Tibial artery (tissue), 4 donors: ENCODE results near the gene RFTN2.

ENCODE experiments used
- DNase-seq, 2 donors: peaks; one replicate each; pipeline ENCODE4 v3.0.0-alpha.2; 2019
- H3K27ac ChIP-seq, 2 donors: fragments of 200-600 bp; sonication (generic) in 1 of 2; 1 replicate in 1 of 2; 2 replicates in 1 of 2; pipeline ENCODE4 v1.5.1; 2018 to 2019; ENCODE audit warnings: mild to moderate bottlenecking in 1 of 2
- H3K27me3 ChIP-seq, 2 donors: fragments of 200-600 bp; sonication (generic) in 1 of 2; one replicate each; pipeline versions ENCODE4 v1.5.1 to v1.6.0; 2016 to 2019
- H3K36me3 ChIP-seq, 3 donors: fragments of 200-600 bp; sonication (generic) in 2 of 3; one replicate each; pipeline ENCODE4 v1.5.1; 2016 to 2019; ENCODE audit warnings: mild to moderate bottlenecking in 2 of 3
- H3K4me1 ChIP-seq, 4 donors: fragments of 200-600 bp; sonication (generic) in 2 of 4; 1 replicate in 3 of 4; 2 replicates in 1 of 4; pipeline ENCODE4 v1.5.1; 2016 to 2019
- H3K4me3 ChIP-seq, 2 donors: fragments of 200-600 bp; sonication (generic) in 1 of 2; 1 replicate in 1 of 2; 2 replicates in 1 of 2; pipeline ENCODE4 v1.5.1; 2018 to 2019; ENCODE audit warnings: mild to moderate bottlenecking in 2 of 2
- H3K9me3 ChIP-seq, 3 donors: fragments of 200-600 bp; sonication (generic) in 1 of 3; one replicate each; pipeline ENCODE4 v1.5.1; 2016 to 2019
- intact Hi-C: fragments of 100-400 bp; cut with DNase I; formaldehyde crosslinking; loops from one replicate; pipeline ENCODE4 v1.15.0; 2023; ENCODE audit warnings: low total_unique reads
- TF ChIP-seq, protein P1 (sequence below), 2 experiments: fragments of 200-600 bp in 1 of 2; fragments of 450-650 bp in 1 of 2; IDR thresholded peaks; one replicate each; pipeline ENCODE4 v1.5.1; 2017 to 2019; ENCODE audit warnings: antibody characterized with exemption in 2 of 2, mild to moderate bottlenecking in 1 of 2, moderate library complexity in 1 of 2

RFTN2 gene

DNA sequence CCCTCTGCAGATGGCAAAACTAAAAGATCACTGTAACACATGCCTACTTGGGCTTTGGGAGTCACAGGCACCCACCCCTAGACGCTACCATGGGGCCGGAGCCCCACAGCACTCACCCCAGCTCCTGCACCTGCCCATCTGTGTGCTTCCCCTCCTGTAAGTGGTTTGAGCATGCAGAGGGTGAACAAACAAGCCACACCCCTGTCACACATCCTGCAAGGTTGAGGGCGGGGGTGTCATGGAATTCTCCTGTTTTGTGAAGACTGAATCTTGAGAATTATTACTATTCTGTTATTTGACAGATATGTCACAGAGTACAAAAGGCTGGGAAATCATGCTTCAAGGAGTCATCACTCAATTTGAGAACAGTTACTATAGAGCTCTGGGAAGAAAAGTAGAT is 60.9 kb downstream of the RFTN2 start:
- Histone ChIP-seq H3K4me1 (no peaks in the 10 kb centered on the region), H3K27ac (no peak overlapping the region), H3K9me3 (no peaks in the 10 kb centered on the region), H3K36me3 (peaks cover 7 to 27% (median 14%) of the 10 kb centered on the region in 3 donors), H3K27me3 (no peaks in the 10 kb centered on the region), H3K4me3 (no peak overlapping the region)
- DNase-seq, result no peak
- intact Hi-C loops, result no loop called here
- TF ChIP-seq, protein P1, sequence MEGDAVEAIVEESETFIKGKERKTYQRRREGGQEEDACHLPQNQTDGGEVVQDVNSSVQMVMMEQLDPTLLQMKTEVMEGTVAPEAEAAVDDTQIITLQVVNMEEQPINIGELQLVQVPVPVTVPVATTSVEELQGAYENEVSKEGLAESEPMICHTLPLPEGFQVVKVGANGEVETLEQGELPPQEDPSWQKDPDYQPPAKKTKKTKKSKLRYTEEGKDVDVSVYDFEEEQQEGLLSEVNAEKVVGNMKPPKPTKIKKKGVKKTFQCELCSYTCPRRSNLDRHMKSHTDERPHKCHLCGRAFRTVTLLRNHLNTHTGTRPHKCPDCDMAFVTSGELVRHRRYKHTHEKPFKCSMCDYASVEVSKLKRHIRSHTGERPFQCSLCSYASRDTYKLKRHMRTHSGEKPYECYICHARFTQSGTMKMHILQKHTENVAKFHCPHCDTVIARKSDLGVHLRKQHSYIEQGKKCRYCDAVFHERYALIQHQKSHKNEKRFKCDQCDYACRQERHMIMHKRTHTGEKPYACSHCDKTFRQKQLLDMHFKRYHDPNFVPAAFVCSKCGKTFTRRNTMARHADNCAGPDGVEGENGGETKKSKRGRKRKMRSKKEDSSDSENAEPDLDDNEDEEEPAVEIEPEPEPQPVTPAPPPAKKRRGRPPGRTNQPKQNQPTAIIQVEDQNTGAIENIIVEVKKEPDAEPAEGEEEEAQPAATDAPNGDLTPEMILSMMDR (IDR thresholded peaks at IDR 0.05), result no peak

DNA sequence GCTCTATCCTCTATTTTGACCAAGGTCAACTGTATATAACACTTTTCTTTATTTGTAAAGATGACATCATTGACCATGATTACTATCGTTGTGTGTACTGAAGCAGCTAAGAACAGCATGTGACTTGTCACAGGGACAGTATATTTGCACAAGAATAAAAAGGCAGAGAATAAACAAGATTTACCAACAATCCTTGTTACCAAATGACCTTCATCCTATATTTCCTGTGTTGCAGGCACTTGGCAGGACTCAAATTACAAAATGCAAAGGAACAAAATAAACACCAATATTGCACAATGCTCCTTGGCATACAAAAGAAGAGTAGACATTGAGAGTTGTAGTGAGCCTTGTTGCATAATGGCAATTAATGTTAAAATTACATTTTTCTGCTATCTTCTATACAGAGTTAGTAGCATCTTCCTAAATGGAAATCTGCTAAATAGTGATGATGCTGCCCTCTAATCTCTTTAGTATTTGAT is 61.8 kb downstream of the RFTN2 start:
- Histone ChIP-seq H3K4me3 (no peak overlapping the region), H3K4me1 (no peaks in the 10 kb centered on the region), H3K9me3 (no peaks in the 10 kb centered on the region), H3K27me3 (no peaks in the 10 kb centered on the region), H3K27ac (no peak overlapping the region), H3K36me3 (peaks cover 7 to 27% (median 14%) of the 10 kb centered on the region in 3 donors)
- TF ChIP-seq, protein P1 (IDR thresholded peaks at IDR 0.05), result no peak
- DNase-seq, result no peak
- intact Hi-C loops, result no loop called here

DNA sequence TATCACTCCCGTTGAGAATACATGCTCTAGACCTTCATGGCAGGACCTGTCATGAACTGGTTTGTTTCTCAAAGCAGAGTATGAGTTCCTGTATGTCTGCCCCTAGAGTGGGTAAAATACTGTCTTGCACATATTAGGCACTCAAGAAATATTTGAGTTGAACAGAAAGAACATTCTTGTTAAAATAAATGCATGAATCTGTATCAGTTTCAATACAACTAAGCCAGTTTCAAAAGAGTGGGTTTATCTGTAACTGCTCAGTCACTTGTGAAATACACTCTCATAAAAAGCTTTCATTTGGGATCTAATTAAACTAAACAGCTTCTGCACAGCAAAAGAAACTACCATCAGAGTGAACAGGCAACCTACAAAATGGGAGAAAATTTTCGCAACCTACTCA is 69.2 kb downstream of the RFTN2 start:
- H3K4me1 ChIP-seq, result no peaks in the 10 kb centered on the region
- no peaks in the 10 kb centered on the region for H3K9me3 ChIP-seq
- intact Hi-C loops, result no loop called here
- H3K36me3 ChIP-seq, result no peaks in the 10 kb centered on the region
- H3K27me3 ChIP-seq, result no peaks in the 10 kb centered on the region
- TF ChIP-seq, protein P1 (IDR thresholded peaks at IDR 0.05), result no peak
- H3K4me3 ChIP-seq, result no peak overlapping the region
- H3K27ac ChIP-seq, result no peak overlapping the region
- DNase-seq, result no peak

DNA sequence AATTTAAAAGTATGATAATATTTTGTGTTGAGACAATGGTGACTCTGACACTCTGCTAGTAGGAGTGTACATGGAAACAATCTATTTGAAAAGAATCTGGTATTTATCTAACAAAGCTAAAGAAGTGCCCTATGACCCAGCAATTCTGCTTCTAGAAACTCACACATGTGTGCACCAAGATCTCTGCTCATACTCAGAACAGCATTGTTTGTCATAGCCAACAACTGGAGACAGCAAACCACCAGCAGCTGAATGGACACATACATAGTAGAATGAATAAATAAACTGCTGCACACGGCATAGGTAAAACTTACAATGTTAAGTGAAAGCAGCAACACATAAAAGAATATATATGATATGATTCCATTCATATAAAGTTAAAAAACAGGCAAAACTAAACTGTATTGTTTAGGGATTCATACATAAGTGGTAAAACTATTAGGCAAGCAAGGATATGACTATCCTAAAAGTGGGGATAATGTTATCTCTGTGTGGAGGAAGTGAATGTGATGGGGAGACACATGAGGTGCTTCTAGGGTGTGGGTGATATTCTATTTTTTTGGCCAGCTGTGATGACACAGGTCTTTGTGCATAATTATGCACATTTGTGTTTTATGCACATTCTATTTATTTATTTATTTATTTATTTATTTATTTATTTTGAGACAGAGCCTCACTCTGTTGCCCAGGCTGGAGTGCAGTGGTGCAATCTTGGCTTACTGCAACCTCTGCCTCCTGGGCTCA is 71.1 kb downstream of the RFTN2 start:
- intact Hi-C loops, result no loop called here
- TF ChIP-seq, protein P1 (IDR thresholded peaks at IDR 0.05), result no peak
- Histone ChIP-seq H3K4me3 (no peak overlapping the region), H3K27ac (no peak overlapping the region), H3K27me3 (no peaks in the 10 kb centered on the region), H3K36me3 (no peaks in the 10 kb centered on the region), H3K4me1 (no peaks in the 10 kb centered on the region), H3K9me3 (no peaks in the 10 kb centered on the region)
- no peak for DNase-seq

DNA sequence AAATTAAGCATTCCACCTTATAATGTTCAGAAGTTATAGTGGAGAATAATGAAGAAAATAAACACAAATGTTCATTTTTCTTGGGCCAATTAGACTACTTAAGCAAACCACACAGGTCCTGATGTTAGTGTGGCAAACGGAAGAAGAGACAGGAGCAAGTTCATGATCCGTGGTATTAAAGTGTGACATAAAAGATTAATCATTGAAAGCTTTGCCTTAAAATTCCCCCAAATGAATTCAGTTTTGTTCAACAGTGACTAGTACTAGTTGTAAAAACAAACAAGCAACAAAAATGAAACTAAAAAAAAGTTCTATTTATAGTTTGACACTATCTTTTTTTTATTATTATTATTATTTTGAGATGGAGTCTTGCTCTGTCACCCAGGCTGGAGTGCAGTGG is 73.7 kb downstream of the RFTN2 start:
- Histone ChIP-seq H3K27me3 (no peaks in the 10 kb centered on the region), H3K4me1 (no peaks in the 10 kb centered on the region), H3K4me3 (no peak overlapping the region), H3K36me3 (no peaks in the 10 kb centered on the region), H3K27ac (no peak overlapping the region), H3K9me3 (no peaks in the 10 kb centered on the region)
- DNase-seq, result no peak
- intact Hi-C loops, result no loop called here
- TF ChIP-seq, protein P1 (IDR thresholded peaks at IDR 0.05), result no peak
